GM12891 (cell line): ENCODE results near the gene KAT5. TPM values are rescaled to one million over a fixed set of nuclear protein-coding genes. Genes with fewer than 3 reads are reported as not detected.
"Not testable (repeated sequence)": the region's sequence is repeated elsewhere in the genome, so short reads cannot be mapped to it uniquely, and the experiment has no call there.

Source experiments
- DNase-seq: peaks from one replicate; pipeline ENCODE4 v3.0.0; 2011; ENCODE audit warnings: low spot score; ENCODE audit not compliant: insufficient read length
- FAIRE-seq: peaks from 2 replicates; lab custom pipeline; 2011; peaks lifted over from hg19 to GRCh38; lab: Jason Lieb, UNC
- PAX5 ChIP-seq: IDR thresholded peaks from 2 replicates; pipeline ENCODE4 v1.6.1; 2011; ENCODE audit warnings: low read length, moderate library complexity, mild to moderate bottlenecking; ENCODE audit not compliant: insufficient read depth, severe bottlenecking
- POLR2A ChIP-seq: IDR thresholded peaks from 2 replicates; pipeline ENCODE4 v1.6.1; 2011; ENCODE audit warnings: low read depth, low read length, control low read depth
- POLR2AphosphoS5 ChIP-seq: IDR thresholded peaks from 2 replicates; pipeline ENCODE4 v1.6.1; 2011; ENCODE audit warnings: low read depth, low read length, control low read depth
- POU2F2 ChIP-seq: IDR thresholded peaks from 2 replicates; pipeline ENCODE4 v1.6.1; 2011; ENCODE audit warnings: low read depth, mild to moderate bottlenecking, control low read depth, low read length, moderate library complexity
- SPI1 ChIP-seq: IDR thresholded peaks from 2 replicates; pipeline ENCODE4 v1.6.1; 2011; ENCODE audit warnings: low read depth, low read length, control low read depth
- TAF1 ChIP-seq: IDR thresholded peaks from 2 replicates; pipeline ENCODE4 v1.6.1; 2011; ENCODE audit warnings: low read depth, low read length, control low read depth
- polyA plus RNA-seq: library from polyadenylated mRNA; unstranded; fragments of >200 nt; gene quantifications from one replicate; pipeline ENCODE4 v1.2.1, GENCODE V29; 2012; ENCODE audit warnings: low read depth, missing spikeins, inconsistent platforms; ENCODE audit not compliant: missing spikeins

The KAT5 gene
- 31.9 TPM for polyA plus RNA-seq

GRCh38 chr11:65711785-65712632 is at the start of gene KAT5:
KAT5 (plus strand) TSS chr11:65712252; CDS start chr11:65712268, 16 bp downstream.
- FAIRE-seq (peak; percentile 99), DNase-seq (peak; percentile 88)
- TF ChIP-seq SPI1, result peak; percentile 78
- no peak; the same call in none of the 2 replicates for TF ChIP-seq POLR2AphosphoS5
- peak; percentile 86 for TF ChIP-seq TAF1
- peak; percentile 37; the same call in 1 of the 2 replicates for TF ChIP-seq POU2F2
- TF ChIP-seq POLR2A, result peak; percentile 83
- peak; percentile 34 for TF ChIP-seq PAX5

- DNase-seq, result peak; percentile 94
- peak; percentile 12 for TF ChIP-seq TAF1
- no peak for TF ChIP-seq POU2F2
- TF ChIP-seq POLR2AphosphoS5, result peak; percentile 41; the same call in 1 of the 2 replicates
Observed at GRCh38 chr11:65662799-65663638, 49.0 kb upstream of the KAT5 start, which contains the start of gene RELA. RELA (minus strand) TSS chr11:65662916; CDS start chr11:65662832, 84 bp downstream.

GRCh38 chr11:65663639-65664200 is 48.3 kb upstream of the KAT5 start:
- peak; percentile 66 for FAIRE-seq
- DNase-seq, result no peak
- TF ChIP-seq POLR2AphosphoS5 (no peak), POLR2A (0 out of 2 replicates have a peak, but pooled peaks have one; percentile 36), SPI1 (peak; percentile 65; the same call in 1 of the 2 replicates), TAF1 (0 out of 2 replicates have a peak, but pooled peaks have one; percentile 9), POU2F2 (peak; percentile 2; the same call in 1 of the 2 replicates), PAX5 (no peak)

More at GRCh38 chr11:65662799-65663638, 49.0 kb upstream of the KAT5 start, which contains the start of gene RELA:
- FAIRE-seq, result peak; percentile 99

GRCh38 chr11:65672180-65672860 is 39.7 kb upstream of the KAT5 start:
- FAIRE-seq (no peak), DNase-seq (no peak)
- TF ChIP-seq PAX5, result no peak

- DNase-seq, result no peak
- no peak for FAIRE-seq
- no peak for TF ChIP-seq SPI1
- no peak for TF ChIP-seq TAF1
- no peak for TF ChIP-seq POLR2AphosphoS5
- no peak for TF ChIP-seq POLR2A
- TF ChIP-seq POU2F2, result no peak
- no peak for TF ChIP-seq PAX5
Observed at GRCh38 chr11:65672982-65673381, 39.1 kb upstream of the KAT5 start.

- FAIRE-seq (no peak), DNase-seq (no peak)
- TF ChIP-seq TAF1, result no peak
- TF ChIP-seq POLR2AphosphoS5, result no peak
- TF ChIP-seq PAX5, result no peak
- no peak for TF ChIP-seq POLR2A
- no peak for TF ChIP-seq POU2F2
- no peak for TF ChIP-seq SPI1
Observed at GRCh38 chr11:65680192-65680743, 31.8 kb upstream of the KAT5 start.

GRCh38 chr11:65683480-65683879 is 28.6 kb upstream of the KAT5 start:
- FAIRE-seq, DNase-seq: not testable (repeated sequence)

- no peak for TF ChIP-seq PAX5
- TF ChIP-seq TAF1, result no peak
- no peak for TF ChIP-seq POLR2AphosphoS5
- DNase-seq, result no peak
- FAIRE-seq, result no peak
Observed at GRCh38 chr11:65685981-65686380, 26.1 kb upstream of the KAT5 start.

GRCh38 chr11:65691847-65692246 is 20.2 kb upstream of the KAT5 start:
- not testable (repeated sequence) for FAIRE-seq, DNase-seq
